ENCODE measurements around the gene DSTYK.

Gene DSTYK

GRCh38 chr1:205232127-205232820 is 20.8 kb upstream of the DSTYK start:
- H3K27ac Mint-ChIP-seq: no peak overlapping the region
- H3K4me1 Mint-ChIP-seq: peaks cover 46% of the 10 kb centered on the region
- no peaks in the 10 kb centered on the region for H3K9me3 Mint-ChIP-seq
- peaks cover 11% of the 10 kb centered on the region for H3K36me3 Mint-ChIP-seq
- no peak overlapping the region for H3K4me3 Mint-ChIP-seq
- no peak for ATAC-seq
- DNase-seq (ENCODE audit: low spot score in 2 of 2): no peak

- peaks cover 11% of the 10 kb centered on the region for H3K36me3 Mint-ChIP-seq
- no peaks in the 10 kb centered on the region for H3K9me3 Mint-ChIP-seq
- H3K4me3 Mint-ChIP-seq: peak overlapping the region; percentile 93
- no peak overlapping the region for H3K27ac Mint-ChIP-seq
- ATAC-seq: no peak
- no peak for DNase-seq (ENCODE audit: low spot score in 2 of 2)
- peaks cover 53% of the 10 kb centered on the region for H3K4me1 Mint-ChIP-seq
These were observed 19.5 kb upstream of the DSTYK start for GRCh38 chr1:205230982-205231381.

GRCh38 chr1:205229916-205230700 is 18.6 kb upstream of the DSTYK start:
- Mint-ChIP-seq H3K4me1 (peaks cover 53% of the 10 kb centered on the region), H3K9me3 (no peaks in the 10 kb centered on the region), H3K36me3 (peaks cover 11% of the 10 kb centered on the region), H3K27ac (no peak overlapping the region), H3K4me3 (peak overlapping the region; percentile 93)
- DNase-seq (ENCODE audit: low spot score in 2 of 2) (no peak), ATAC-seq (no peak)

GRCh38 chr1:205229399-205229871 is 17.9 kb upstream of the DSTYK start:
- DNase-seq (ENCODE audit: low spot score in 2 of 2) (peak in 1 of 2 donors; percentile 70), ATAC-seq (peak; percentile 72)
- H3K4me1 Mint-ChIP-seq: peaks cover 53% of the 10 kb centered on the region

GRCh38 chr1:205228093-205228521 is 16.6 kb upstream of the DSTYK start:
- ATAC-seq (peak; percentile 43), DNase-seq (ENCODE audit: low spot score in 2 of 2) (no peak)
- peak overlapping the region; percentile 59 for H3K27ac Mint-ChIP-seq
- peaks cover 10% of the 10 kb centered on the region for H3K36me3 Mint-ChIP-seq
- H3K9me3 Mint-ChIP-seq: no peaks in the 10 kb centered on the region
- H3K4me1 Mint-ChIP-seq: peaks cover 49% of the 10 kb centered on the region
- H3K4me3 Mint-ChIP-seq: peak overlapping the region; percentile 93

More at GRCh38 chr1:205229399-205229871, 17.9 kb upstream of the DSTYK start:
- peak overlapping the region; percentile 93 for H3K4me3 Mint-ChIP-seq
- peaks cover 11% of the 10 kb centered on the region for H3K36me3 Mint-ChIP-seq
- H3K9me3 Mint-ChIP-seq: no peaks in the 10 kb centered on the region
- H3K27ac Mint-ChIP-seq: peak overlapping the region; percentile 59

- peak; percentile 92 for ATAC-seq
- peak; percentile 75 to 92 for DNase-seq (ENCODE audit: low spot score in 2 of 2)
- H3K36me3 Mint-ChIP-seq: peaks cover 5% of the 10 kb centered on the region
- peak within 1 kb of the TSS; percentile 93 for H3K4me3 Mint-ChIP-seq
- peaks cover 45% of the 10 kb centered on the region for H3K4me1 Mint-ChIP-seq
- H3K9me3 Mint-ChIP-seq: no peaks in the 10 kb centered on the region
- H3K27ac Mint-ChIP-seq: peak within 1 kb of the TSS; percentile 59
These were observed 16.1 kb upstream of the DSTYK start, which contains the start of gene TMCC2 for GRCh38 chr1:205227584-205228013. Gene TMCC2, plus strand, starts transcription at chr1:205227946. Its CDS starts 619 bp downstream, at chr1:205228565.

GRCh38 chr1:205226868-205227583 is 15.5 kb upstream of the DSTYK start:
- Mint-ChIP-seq H3K36me3 (peaks cover 5% of the 10 kb centered on the region), H3K4me1 (peaks cover 39% of the 10 kb centered on the region), H3K4me3 (peak overlapping the region; percentile 93), H3K27ac (no peak overlapping the region), H3K9me3 (no peaks in the 10 kb centered on the region)
- ATAC-seq (peak; percentile 9), DNase-seq (ENCODE audit: low spot score in 2 of 2) (no peak)

- peaks cover 37% of the 10 kb centered on the region for H3K4me1 Mint-ChIP-seq
- H3K4me3 Mint-ChIP-seq: peak overlapping the region; percentile 93
- no peaks in the 10 kb centered on the region for H3K9me3 Mint-ChIP-seq
- H3K36me3 Mint-ChIP-seq: peaks cover 5% of the 10 kb centered on the region
- no peak for DNase-seq (ENCODE audit: low spot score in 2 of 2)
- ATAC-seq: no peak
- H3K27ac Mint-ChIP-seq: no peak overlapping the region
These were observed 14.6 kb upstream of the DSTYK start for GRCh38 chr1:205225901-205226765.

GRCh38 chr1:205224736-205225135 is 13.2 kb upstream of the DSTYK start:
- ATAC-seq (no peak), DNase-seq (ENCODE audit: low spot score in 2 of 2) (no peak)
- Mint-ChIP-seq H3K4me3 (no peak overlapping the region), H3K36me3 (peaks cover 5% of the 10 kb centered on the region), H3K27ac (no peak overlapping the region), H3K9me3 (no peaks in the 10 kb centered on the region), H3K4me1 (peaks cover 28% of the 10 kb centered on the region)

- Mint-ChIP-seq H3K36me3 (no peaks in the 10 kb centered on the region), H3K4me3 (no peak overlapping the region), H3K4me1 (no peaks in the 10 kb centered on the region), H3K27ac (no peak overlapping the region), H3K9me3 (no peaks in the 10 kb centered on the region)
- DNase-seq (ENCODE audit: low spot score in 2 of 2): no peak
- ATAC-seq: no peak
These were observed 8.9 kb upstream of the DSTYK start for GRCh38 chr1:205220421-205220820.

- Mint-ChIP-seq H3K27ac (no peak overlapping the region), H3K4me1 (peaks cover under 1% of the 10 kb centered on the region), H3K9me3 (no peaks in the 10 kb centered on the region), H3K36me3 (no peaks in the 10 kb centered on the region), H3K4me3 (no peak overlapping the region)
- DNase-seq (ENCODE audit: low spot score in 2 of 2) (no peak), ATAC-seq (no peak)
These were observed 5.9 kb upstream of the DSTYK start for GRCh38 chr1:205217418-205217817.

- ATAC-seq: no peak
These were observed 5.1 kb upstream of the DSTYK start for GRCh38 chr1:205216588-205216987.

GRCh38 chr1:205214756-205215155 is 3.3 kb upstream of the DSTYK start:
- Mint-ChIP-seq H3K27ac (no peak overlapping the region), H3K9me3 (no peaks in the 10 kb centered on the region), H3K4me1 (peaks cover 19% of the 10 kb centered on the region), H3K4me3 (no peak overlapping the region), H3K36me3 (peaks cover 9% of the 10 kb centered on the region)
- no peak for ATAC-seq
- DNase-seq (ENCODE audit: low spot score in 2 of 2): no peak

More at GRCh38 chr1:205216588-205216987, 5.1 kb upstream of the DSTYK start:
- peaks cover 4% of the 10 kb centered on the region for H3K36me3 Mint-ChIP-seq
- no peak overlapping the region for H3K4me3 Mint-ChIP-seq
- H3K4me1 Mint-ChIP-seq: peaks cover 9% of the 10 kb centered on the region
- DNase-seq (ENCODE audit: low spot score in 2 of 2): no peak
- H3K9me3 Mint-ChIP-seq: no peaks in the 10 kb centered on the region
- H3K27ac Mint-ChIP-seq: no peak overlapping the region

GRCh38 chr1:205211839-205212536 is 486 bp upstream of the DSTYK start:
- no peaks in the 10 kb centered on the region for H3K9me3 Mint-ChIP-seq
- H3K27ac Mint-ChIP-seq: peak overlapping the region; percentile 94
- DNase-seq (ENCODE audit: low spot score in 2 of 2): no peak
- H3K4me3 Mint-ChIP-seq: peak overlapping the region; percentile 95
- H3K36me3 Mint-ChIP-seq: peaks cover 16% of the 10 kb centered on the region
- ATAC-seq: peak; percentile 47
- peaks cover 27% of the 10 kb centered on the region for H3K4me1 Mint-ChIP-seq

Data from stimulated activated effector memory CD8-positive, alpha-beta T cell treated with anti-CD3 and anti-CD28 coated beads, Interleukin-12 subunit alpha, Interleukin-12 subunit beta, amount 100 ng/mL, for 72 hours (primary cell).